OCI-LY3 (cell line): Measurements from ENCODE around the gene ERI3.

Experiments
- H2AFZ ChIP-seq: fragments of 200-600, 300-600 bp; shearing (Covaris generic); 2 replicates; pipeline ENCODE4 v1.6.0; 2014; ENCODE audit warnings: antibody characterized with exemption, low read depth, low read length
- H3K27ac ChIP-seq: fragments of 200-600, 300-600 bp; sonication (generic); 2 replicates; pipeline ENCODE4 v1.5.1; 2014; ENCODE audit warnings: mild to moderate bottlenecking, low read length, moderate library complexity, mixed read lengths
- H3K27me3 ChIP-seq: fragments of 200-600, 300-600 bp; sonication (generic); 2 replicates; pipeline ENCODE4 v1.6.1; 2014; ENCODE audit warnings: low read depth, low read length, mixed read lengths
- H3K36me3 ChIP-seq: fragments of 200-600, 300-600 bp; sonication (generic); replicated peaks from 2 replicates; pipeline ENCODE3; 2014; ENCODE audit warnings: low read depth, low read length, mixed read lengths
- H3K4me1 ChIP-seq: fragments of 300-600, 200-600 bp; sonication (generic); 2 replicates; pipeline ENCODE4 v1.6.1; 2014; ENCODE audit warnings: low read length, mixed read lengths
- H3K4me2 ChIP-seq: fragments of 200-600, 300-600 bp; sonication (generic); 2 replicates; pipeline ENCODE4 v1.6.1; 2014; ENCODE audit warnings: low read length, mixed read lengths
- H3K4me3 ChIP-seq: fragments of 300-600, 200-600 bp; sonication (generic); 2 replicates; pipeline ENCODE4 v1.5.1; 2014; ENCODE audit warnings: antibody characterized with exemption, mild to moderate bottlenecking, low read length, moderate library complexity
- H3K79me2 ChIP-seq: fragments of 300-600, 200-600 bp; shearing (Covaris generic); 2 replicates; pipeline ENCODE4 v1.6.1; 2014; ENCODE audit warnings: mild to moderate bottlenecking, low read length, mixed read lengths
- H3K9ac ChIP-seq: fragments of 300-600, 200-600 bp; shearing (Covaris generic); 2 replicates; pipeline ENCODE4 v1.6.0; 2014; ENCODE audit warnings: mild to moderate bottlenecking, low read length, moderate library complexity
- H3K9me3 ChIP-seq: fragments of 200-600, 300-600 bp; shearing (Covaris generic); 2 replicates; pipeline ENCODE4 v1.6.1; 2014; ENCODE audit warnings: low read length, mixed read lengths; ENCODE audit not compliant: insufficient read depth
- H4K20me1 ChIP-seq: fragments of 200-600, 300-600 bp; sonication (generic); 2 replicates; pipeline ENCODE4 v1.6.1; 2016; ENCODE audit warnings: low read length, mixed read lengths; ENCODE audit not compliant: insufficient read depth
- CTCF ChIP-seq: fragments of 200-600, 300-600 bp; sonication (generic); IDR thresholded peaks from 2 replicates; pipeline ENCODE4 v1.5.1; 2014; ENCODE audit warnings: antibody characterized with exemption, low read length, low read depth
- EZH2phosphoT487 ChIP-seq: fragments of 200-600 bp; shearing (Covaris generic); IDR thresholded peaks from 2 replicates; pipeline ENCODE4 v1.6.1; 2018; ENCODE audit warnings: antibody characterized with exemption, mixed run types, low read depth

Gene ERI3

GRCh38 chr1:44303532-44303931 lies 51.5 kb downstream of the ERI3 start:
- H3K9ac ChIP-seq: no peak overlapping the region
- no peaks in the 10 kb centered on the region for H3K4me1 ChIP-seq
- TF ChIP-seq CTCF (no peak), EZH2phosphoT487 (no peak)
- H2AFZ ChIP-seq: no peak overlapping the region
- no peak overlapping the region for H3K4me2 ChIP-seq
- no peaks in the 10 kb centered on the region for H3K27me3 ChIP-seq
- H3K36me3 ChIP-seq: peaks cover 13% of the 10 kb centered on the region
- H3K79me2 ChIP-seq: no peaks in the 10 kb centered on the region
- H3K9me3 ChIP-seq: no peaks in the 10 kb centered on the region
- H3K4me3 ChIP-seq: no peak overlapping the region
- H4K20me1 ChIP-seq: no peaks in the 10 kb centered on the region
- H3K27ac ChIP-seq: no peak overlapping the region

- Histone ChIP-seq H3K36me3 (peaks cover 9% of the 10 kb centered on the region), H3K4me2 (no peak overlapping the region), H3K27me3 (no peaks in the 10 kb centered on the region), H3K4me3 (no peak overlapping the region), H3K9me3 (no peaks in the 10 kb centered on the region), H3K79me2 (no peaks in the 10 kb centered on the region), H4K20me1 (no peaks in the 10 kb centered on the region), H3K27ac (no peak overlapping the region), H3K9ac (no peak overlapping the region), H2AFZ (no peak overlapping the region), H3K4me1 (no peaks in the 10 kb centered on the region)
- TF ChIP-seq CTCF (no peak), EZH2phosphoT487 (no peak)
These were observed 52.5 kb downstream of the ERI3 start for GRCh38 chr1:44302541-44302940.

GRCh38 chr1:44301442-44301841 lies 53.6 kb downstream of the ERI3 start:
- H2AFZ ChIP-seq: no peak overlapping the region
- H3K9ac ChIP-seq: no peak overlapping the region
- H3K27me3 ChIP-seq: no peaks in the 10 kb centered on the region
- no peaks in the 10 kb centered on the region for H4K20me1 ChIP-seq
- H3K4me3 ChIP-seq: no peak overlapping the region
- no peaks in the 10 kb centered on the region for H3K9me3 ChIP-seq
- peaks cover 7% of the 10 kb centered on the region for H3K36me3 ChIP-seq
- TF ChIP-seq CTCF: no peak
- no peak for TF ChIP-seq EZH2phosphoT487
- no peak overlapping the region for H3K4me2 ChIP-seq
- no peak overlapping the region for H3K27ac ChIP-seq
- no peaks in the 10 kb centered on the region for H3K79me2 ChIP-seq
- H3K4me1 ChIP-seq: no peaks in the 10 kb centered on the region

GRCh38 chr1:44300852-44301251 lies 54.2 kb downstream of the ERI3 start:
- H3K9me3 ChIP-seq: no peaks in the 10 kb centered on the region
- H3K4me2 ChIP-seq: no peak overlapping the region
- H3K27me3 ChIP-seq: no peaks in the 10 kb centered on the region
- peaks cover 7% of the 10 kb centered on the region for H3K36me3 ChIP-seq
- H3K9ac ChIP-seq: no peak overlapping the region
- no peak for TF ChIP-seq CTCF
- no peak for TF ChIP-seq EZH2phosphoT487
- no peaks in the 10 kb centered on the region for H3K4me1 ChIP-seq
- H3K79me2 ChIP-seq: no peaks in the 10 kb centered on the region
- H4K20me1 ChIP-seq: no peaks in the 10 kb centered on the region
- H3K27ac ChIP-seq: no peak overlapping the region
- H3K4me3 ChIP-seq: no peak overlapping the region
- no peak overlapping the region for H2AFZ ChIP-seq
